ENCODE measurements around the gene TRIM8.

Gene TRIM8

GRCh38 chr10:102704915-102705314, 60.6 kb downstream of the TRIM8 start:
- DNase-seq, result no peak

- no peak for DNase-seq
These were observed 61.3 kb downstream of the TRIM8 start for GRCh38 chr10:102705531-102705930.
